Measurements from ENCODE around the gene ABCD3.
"Not testable (repeated sequence)": the region's sequence is repeated elsewhere in the genome, so short reads cannot be mapped to it uniquely, and the experiment has no call there.

Gene ABCD3

DNA sequence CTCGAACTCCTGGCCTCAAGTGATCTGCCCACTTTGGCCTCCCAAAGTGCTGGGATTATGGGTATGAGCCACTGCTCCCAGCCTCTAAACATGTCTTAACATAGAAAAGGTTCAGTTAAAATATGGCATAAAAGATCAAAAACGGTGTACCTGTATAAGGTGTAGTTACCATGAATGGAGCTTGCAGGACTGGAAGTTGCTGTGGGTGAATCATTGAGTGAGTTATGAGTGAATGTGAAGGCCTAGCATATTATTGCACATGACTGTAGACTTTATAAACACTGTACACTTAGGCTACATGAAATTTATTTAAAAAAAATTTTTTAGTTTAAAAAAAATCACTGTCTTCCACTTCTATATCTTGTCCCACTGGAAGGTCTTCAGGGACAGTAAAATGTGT is 15.7 kb downstream of the ABCD3 start:
- no peak overlapping the region for H3K4me3 Mint-ChIP-seq
- peaks cover 89% of the 10 kb centered on the region for H3K36me3 Mint-ChIP-seq (ENCODE audit: low read depth)
- no peaks in the 10 kb centered on the region for H3K27me3 Mint-ChIP-seq (ENCODE audit: low read depth, poor library complexity)
- DNase-seq = no peak
- peaks cover 70% of the 10 kb centered on the region for H3K9me3 Mint-ChIP-seq
- H3K27ac Mint-ChIP-seq = no peak overlapping the region
- TF ChIP-seq, protein P1, sequence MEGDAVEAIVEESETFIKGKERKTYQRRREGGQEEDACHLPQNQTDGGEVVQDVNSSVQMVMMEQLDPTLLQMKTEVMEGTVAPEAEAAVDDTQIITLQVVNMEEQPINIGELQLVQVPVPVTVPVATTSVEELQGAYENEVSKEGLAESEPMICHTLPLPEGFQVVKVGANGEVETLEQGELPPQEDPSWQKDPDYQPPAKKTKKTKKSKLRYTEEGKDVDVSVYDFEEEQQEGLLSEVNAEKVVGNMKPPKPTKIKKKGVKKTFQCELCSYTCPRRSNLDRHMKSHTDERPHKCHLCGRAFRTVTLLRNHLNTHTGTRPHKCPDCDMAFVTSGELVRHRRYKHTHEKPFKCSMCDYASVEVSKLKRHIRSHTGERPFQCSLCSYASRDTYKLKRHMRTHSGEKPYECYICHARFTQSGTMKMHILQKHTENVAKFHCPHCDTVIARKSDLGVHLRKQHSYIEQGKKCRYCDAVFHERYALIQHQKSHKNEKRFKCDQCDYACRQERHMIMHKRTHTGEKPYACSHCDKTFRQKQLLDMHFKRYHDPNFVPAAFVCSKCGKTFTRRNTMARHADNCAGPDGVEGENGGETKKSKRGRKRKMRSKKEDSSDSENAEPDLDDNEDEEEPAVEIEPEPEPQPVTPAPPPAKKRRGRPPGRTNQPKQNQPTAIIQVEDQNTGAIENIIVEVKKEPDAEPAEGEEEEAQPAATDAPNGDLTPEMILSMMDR (IDR thresholded peaks at IDR 0.05) = no peak
- H3K4me1 Mint-ChIP-seq = no peaks in the 10 kb centered on the region

GRCh38 chr1:94434365-94435045 is 16.3 kb downstream of the ABCD3 start:
- Mint-ChIP-seq H3K4me3 (no peak overlapping the region), H3K27ac (no peak overlapping the region)
- TF ChIP-seq, protein P1 (IDR thresholded peaks at IDR 0.05) = no peak

GRCh38 chr1:94438692-94439276 is 20.6 kb downstream of the ABCD3 start:
- H3K4me3 Mint-ChIP-seq = no peak overlapping the region
- no peaks in the 10 kb centered on the region for H3K27me3 Mint-ChIP-seq (ENCODE audit: low read depth, poor library complexity)
- H3K4me1 Mint-ChIP-seq = no peaks in the 10 kb centered on the region
- H3K36me3 Mint-ChIP-seq (ENCODE audit: low read depth) = peaks cover 85% of the 10 kb centered on the region
- H3K9me3 Mint-ChIP-seq = peaks cover 85% of the 10 kb centered on the region
- no peak overlapping the region for H3K27ac Mint-ChIP-seq
- no peak for DNase-seq
- TF ChIP-seq, protein P1 (IDR thresholded peaks at IDR 0.05) = no peak

More at GRCh38 chr1:94434365-94435045, 16.3 kb downstream of the ABCD3 start:
- H3K4me1 Mint-ChIP-seq = no peaks in the 10 kb centered on the region
- H3K36me3 Mint-ChIP-seq (ENCODE audit: low read depth) = peaks cover 87% of the 10 kb centered on the region
- H3K9me3 Mint-ChIP-seq = peaks cover 69% of the 10 kb centered on the region
- DNase-seq = no peak
- H3K27me3 Mint-ChIP-seq (ENCODE audit: low read depth, poor library complexity) = no peaks in the 10 kb centered on the region

GRCh38 chr1:94440088-94440487 is 21.9 kb downstream of the ABCD3 start:
- Mint-ChIP-seq H3K36me3 (ENCODE audit: low read depth) (peaks cover 84% of the 10 kb centered on the region), H3K4me1 (no peaks in the 10 kb centered on the region), H3K4me3 (no peak overlapping the region), H3K27ac (no peak overlapping the region), H3K27me3 (ENCODE audit: low read depth, poor library complexity) (peaks cover 5% of the 10 kb centered on the region), H3K9me3 (peaks cover 92% of the 10 kb centered on the region)
- DNase-seq = no peak
- TF ChIP-seq, protein P1 (IDR thresholded peaks at IDR 0.05) = no peak

GRCh38 chr1:94443067-94443466 is 24.9 kb downstream of the ABCD3 start:
- not testable (repeated sequence) for DNase-seq; H3K27ac Mint-ChIP-seq; H3K4me3 Mint-ChIP-seq; H3K4me1 Mint-ChIP-seq; H3K27me3 Mint-ChIP-seq (ENCODE audit: low read depth, poor library complexity)
- peaks cover 93% of the 10 kb centered on the region for H3K9me3 Mint-ChIP-seq
- peaks cover 84% of the 10 kb centered on the region for H3K36me3 Mint-ChIP-seq (ENCODE audit: low read depth)

DNA sequence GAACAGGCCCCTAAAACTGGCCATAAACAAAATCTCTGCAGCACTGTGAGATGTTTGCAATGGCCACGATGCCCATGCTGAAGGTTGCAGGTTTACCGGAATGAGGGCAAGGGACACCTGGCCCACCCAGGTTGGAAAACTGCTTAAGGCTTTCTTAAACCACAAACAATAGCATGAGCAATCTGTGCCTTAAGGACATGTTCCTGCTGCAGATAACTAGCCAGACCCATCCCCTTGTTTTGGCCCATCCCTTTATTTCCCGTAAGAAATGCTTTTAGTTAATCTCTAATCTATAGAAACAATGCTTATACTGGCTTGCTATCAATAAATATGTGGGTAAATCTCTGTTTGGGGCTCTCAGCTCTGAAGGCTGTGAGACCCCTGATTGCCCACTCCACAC is 26.6 kb downstream of the ABCD3 start:
- H3K27me3 Mint-ChIP-seq (ENCODE audit: low read depth, poor library complexity); H3K4me3 Mint-ChIP-seq; DNase-seq; H3K27ac Mint-ChIP-seq; H3K4me1 Mint-ChIP-seq: not testable (repeated sequence)
- H3K36me3 Mint-ChIP-seq (ENCODE audit: low read depth) = peaks cover 88% of the 10 kb centered on the region
- peaks cover 96% of the 10 kb centered on the region for H3K9me3 Mint-ChIP-seq

DNA sequence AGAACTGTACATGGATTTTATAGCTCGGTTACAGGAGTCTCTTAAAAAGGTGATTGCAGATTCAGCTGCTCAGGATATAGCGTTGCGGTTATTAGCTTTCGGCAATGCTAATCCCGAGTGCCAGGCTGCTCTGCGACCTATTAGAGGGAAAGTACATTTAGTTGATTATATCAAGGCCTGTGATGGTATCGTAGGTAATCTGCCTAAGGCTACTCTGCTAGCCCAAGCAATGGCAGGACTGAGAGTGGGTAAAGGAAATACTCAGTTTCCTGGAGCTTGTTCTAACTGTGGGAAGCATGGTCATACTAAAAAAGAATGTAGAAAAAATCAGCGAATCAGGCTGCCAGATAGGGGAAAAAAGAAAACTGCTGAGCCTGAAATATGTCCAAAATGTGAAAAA is 27.5 kb downstream of the ABCD3 start:
- not testable (repeated sequence) for H3K27me3 Mint-ChIP-seq (ENCODE audit: low read depth, poor library complexity)

GRCh38 chr1:94446177-94446576 is 28.0 kb downstream of the ABCD3 start:
- H3K27ac Mint-ChIP-seq; H3K4me3 Mint-ChIP-seq; H3K4me1 Mint-ChIP-seq; DNase-seq; H3K27me3 Mint-ChIP-seq (ENCODE audit: low read depth, poor library complexity): not testable (repeated sequence)
- peaks cover 88% of the 10 kb centered on the region for H3K36me3 Mint-ChIP-seq (ENCODE audit: low read depth)
- peaks cover 96% of the 10 kb centered on the region for H3K9me3 Mint-ChIP-seq

More for the DNA sequence above, 27.5 kb downstream of the ABCD3 start:
- H3K9me3 Mint-ChIP-seq = peaks cover 96% of the 10 kb centered on the region
- peaks cover 88% of the 10 kb centered on the region for H3K36me3 Mint-ChIP-seq (ENCODE audit: low read depth)
- H3K4me1 Mint-ChIP-seq, DNase-seq, H3K27ac Mint-ChIP-seq, H3K4me3 Mint-ChIP-seq: not testable (repeated sequence)

DNA sequence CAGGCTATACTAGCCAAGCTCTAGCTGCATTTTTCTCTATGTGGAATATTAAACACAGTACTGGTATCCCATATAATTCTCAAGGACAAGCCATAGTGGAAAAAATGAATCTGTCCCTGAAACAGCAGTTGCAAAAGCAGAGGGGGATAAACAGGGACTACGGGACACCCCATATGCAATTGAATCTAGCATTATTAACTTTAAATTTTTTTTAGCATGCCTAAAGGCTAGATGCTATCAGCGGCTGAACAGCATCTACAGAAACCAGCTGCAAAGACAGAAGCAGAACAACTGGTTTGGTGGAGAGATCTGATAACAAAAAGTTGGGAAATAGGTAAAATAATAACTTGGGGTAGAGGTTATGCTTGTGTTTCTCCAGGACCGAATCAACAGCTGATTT is 30.6 kb downstream of the ABCD3 start:
- H3K27ac Mint-ChIP-seq = not testable (repeated sequence)

More for the DNA sequence above, 30.6 kb downstream of the ABCD3 start:
- peaks cover 96% of the 10 kb centered on the region for H3K36me3 Mint-ChIP-seq (ENCODE audit: low read depth)
- H3K27me3 Mint-ChIP-seq (ENCODE audit: low read depth, poor library complexity); H3K4me1 Mint-ChIP-seq; DNase-seq; H3K4me3 Mint-ChIP-seq: not testable (repeated sequence)
- peaks cover 94% of the 10 kb centered on the region for H3K9me3 Mint-ChIP-seq

Measured in nephron progenitor cell (in vitro differentiated cells).